Sigmoid colon (tissue), 7 donors: ENCODE measurements around the gene KLHL15. TPM values are rescaled to one million over a fixed set of nuclear protein-coding genes. Genes with fewer than 3 reads are reported as not detected.

Source experiments
- DNase-seq: peaks from one replicate; pipeline ENCODE4 v3.0.0-alpha.2; 2019
- H3K27ac ChIP-seq, 4 donors: fragments of 200-600 bp; sonication (generic); one replicate each; pipeline ENCODE4 v1.5.1; 2016 to 2019; ENCODE audit warnings: mild to moderate bottlenecking in 1 of 4
- H3K27me3 ChIP-seq, 3 donors: fragments of 200-600 bp; sonication (generic); one replicate each; pipeline ENCODE4 v1.5.1; 2019; ENCODE audit warnings: mild to moderate bottlenecking in 1 of 3
- H3K36me3 ChIP-seq, 4 donors: fragments of 200-600 bp; sonication (generic); one replicate each; pipeline ENCODE4 v1.5.1; 2016 to 2019
- H3K4me1 ChIP-seq, 4 donors: fragments of 200-600 bp; sonication (generic); one replicate each; pipeline ENCODE4 v1.5.1; 2017 to 2019
- H3K4me3 ChIP-seq, 4 donors: fragments of 200-600 bp; sonication (generic); one replicate each; pipeline ENCODE4 v1.5.1; 2017 to 2019; ENCODE audit warnings: mild to moderate bottlenecking in 2 of 4, moderate library complexity in 1 of 4
- H3K9me3 ChIP-seq, 4 donors: fragments of 200-600 bp in 3 of 4; sonication (generic) in 3 of 4; one replicate each; pipeline versions ENCODE4 v1.5.1 to v1.6.1; 2013 to 2019
- CTCF ChIP-seq, 4 experiments: fragments of 450-650 bp in 3 of 4; fragments of 200-600 bp in 1 of 4; IDR thresholded peaks; one replicate each; pipeline ENCODE4 v1.5.1; 2016 to 2019; ENCODE audit warnings: antibody characterized with exemption in 4 of 4, mild to moderate bottlenecking in 3 of 4, moderate library complexity in 2 of 4
- EP300 ChIP-seq, 4 donors: sonication (generic); formaldehyde crosslinking; IDR thresholded peaks; one replicate each; pipeline ENCODE4 v1.6.1; 2017; ENCODE audit warnings: antibody characterized with exemption in 4 of 4
- POLR2A ChIP-seq, 2 donors: fragments of 450-650 bp; IDR thresholded peaks; one replicate each; pipeline ENCODE4 v1.6.1; 2016; ENCODE audit warnings: antibody characterized with exemption in 2 of 2, mild to moderate bottlenecking in 2 of 2, moderate library complexity in 2 of 2
- POLR2AphosphoS5 ChIP-seq, 4 donors: sonication (generic); formaldehyde crosslinking; IDR thresholded peaks; one replicate each; pipeline ENCODE4 v1.6.1; 2017; ENCODE audit warnings: antibody characterized with exemption in 4 of 4
- WGBS, 2 donors: extraction: QIAGEN DNeasy Blood & Tissue Kit; methylation state at CpG; one replicate each; pipeline ENCODE4 v1.1.7; 2013; 5-methylcytosine and 5-hydroxymethylcytosine counted together
- intact Hi-C: fragments of 100-400 bp; cut with DNase I; formaldehyde crosslinking; loops from one replicate; pipeline ENCODE4 v1.15.1; 2023
- polyA plus RNA-seq, 3 donors: library from polyadenylated mRNA; stranded (reverse); fragments of 200-250 nt; gene quantifications; one replicate each; pipeline ENCODE4 v1.2.3, GENCODE V29; 2013
- total RNA-seq, 4 donors: library from RNA; depleted of rRNA; stranded (reverse); fragments of >200 nt; gene quantifications; one replicate each; pipeline ENCODE4 v1.1.0, GENCODE V29; 2016
- donor health status: healthy with polysubstance abuse.
- donor health status: Bipolar disorder and iron deficiency.
- donor health status: healthy.

KLHL15 gene
- total and polyA plus RNA-seq, 7 donors, result 0.60 to 15.1 (median 8.0) TPM

GRCh38 chrX:23999671-24000070 lies 27.3 kb downstream of the KLHL15 start:
- Histone ChIP-seq H3K27ac (no peak overlapping the region), H3K36me3 (peaks cover 0 to 3% (median 0%) of the 10 kb centered on the region in 4 donors), H3K27me3 (no peaks in the 10 kb centered on the region), H3K4me1 (no peaks in the 10 kb centered on the region), H3K9me3 (no peaks in the 10 kb centered on the region), H3K4me3 (no peak overlapping the region)
- no peak for DNase-seq
- TF ChIP-seq CTCF (IDR thresholded peaks at IDR 0.05) (no peak), EP300 (IDR thresholded peaks at IDR 0.05) (no peak), POLR2AphosphoS5 (IDR thresholded peaks at IDR 0.05) (no peak), POLR2A (IDR thresholded peaks at IDR 0.05) (no peak)
- intact Hi-C loops, result no loop called here
- 50 to 85% methylated on average over 5 of the region's 5 CpGs for WGBS, 2 donors

GRCh38 chrX:23993012-23993633 lies 33.9 kb downstream of the KLHL15 start:
- Histone ChIP-seq H3K27ac (no peak overlapping the region), H3K4me3 (no peak overlapping the region), H3K27me3 (no peaks in the 10 kb centered on the region), H3K36me3 (peaks cover 0 to 3% (median 0%) of the 10 kb centered on the region in 4 donors), H3K4me1 (no peaks in the 10 kb centered on the region), H3K9me3 (no peaks in the 10 kb centered on the region)
- TF ChIP-seq POLR2AphosphoS5 (IDR thresholded peaks at IDR 0.05) (no peak), POLR2A (IDR thresholded peaks at IDR 0.05) (no peak), CTCF (IDR thresholded peaks at IDR 0.05) (no peak), EP300 (IDR thresholded peaks at IDR 0.05) (no peak)
- intact Hi-C loops, result no loop called here
- no peak for DNase-seq
- WGBS, 2 donors, result 94 to 95% methylated on average over 3 of the region's 3 CpGs

GRCh38 chrX:23992431-23992830 lies 34.6 kb downstream of the KLHL15 start:
- intact Hi-C loops, result no loop called here
- Histone ChIP-seq H3K4me1 (no peaks in the 10 kb centered on the region), H3K4me3 (no peak overlapping the region), H3K36me3 (peaks cover 0 to 10% (median 0%) of the 10 kb centered on the region in 4 donors), H3K9me3 (no peaks in the 10 kb centered on the region), H3K27me3 (no peaks in the 10 kb centered on the region), H3K27ac (no peak overlapping the region)
- no peak for TF ChIP-seq EP300 (IDR thresholded peaks at IDR 0.05)
- TF ChIP-seq POLR2A (IDR thresholded peaks at IDR 0.05), result no peak
- TF ChIP-seq CTCF (IDR thresholded peaks at IDR 0.05), result no peak
- TF ChIP-seq POLR2AphosphoS5 (IDR thresholded peaks at IDR 0.05), result no peak
- 92 to 96% methylated on average over 3 of the region's 3 CpGs for WGBS, 2 donors
- no peak for DNase-seq

- H3K4me3 ChIP-seq, result no peak overlapping the region
- intact Hi-C loops, result no loop called here
- TF ChIP-seq POLR2A (IDR thresholded peaks at IDR 0.05) (no peak), POLR2AphosphoS5 (IDR thresholded peaks at IDR 0.05) (no peak), CTCF (IDR thresholded peaks at IDR 0.05) (no peak), EP300 (IDR thresholded peaks at IDR 0.05) (no peak)
- H3K27me3 ChIP-seq, result no peaks in the 10 kb centered on the region
- 93 to 100% methylated on average over 2 of the region's 2 CpGs for WGBS, 2 donors
- DNase-seq, result no peak
- no peaks in the 10 kb centered on the region for H3K9me3 ChIP-seq
- peaks cover 0 to 13% (median 0%) of the 10 kb centered on the region in 4 donors for H3K36me3 ChIP-seq
- H3K27ac ChIP-seq, result no peak overlapping the region
- H3K4me1 ChIP-seq, result no peaks in the 10 kb centered on the region
Observed at GRCh38 chrX:23990455-23990854, 36.5 kb downstream of the KLHL15 start.

GRCh38 chrX:23989689-23990088 lies 37.3 kb downstream of the KLHL15 start:
- H3K27ac ChIP-seq, result no peak overlapping the region
- intact Hi-C loops, result no loop called here
- H3K27me3 ChIP-seq, result no peaks in the 10 kb centered on the region
- TF ChIP-seq EP300 (IDR thresholded peaks at IDR 0.05), result no peak
- TF ChIP-seq CTCF (IDR thresholded peaks at IDR 0.05), result no peak
- TF ChIP-seq POLR2A (IDR thresholded peaks at IDR 0.05), result no peak
- TF ChIP-seq POLR2AphosphoS5 (IDR thresholded peaks at IDR 0.05), result no peak
- H3K36me3 ChIP-seq, result peaks cover 0 to 13% (median 0%) of the 10 kb centered on the region in 4 donors
- 95 to 97% methylated on average over 3 of the region's 3 CpGs for WGBS, 2 donors
- DNase-seq, result no peak
- no peaks in the 10 kb centered on the region for H3K4me1 ChIP-seq
- no peak overlapping the region for H3K4me3 ChIP-seq
- H3K9me3 ChIP-seq, result no peaks in the 10 kb centered on the region
